Measurements from ENCODE around the gene ALG1.

Gene ALG1

GRCh38 chr16:5059386-5060072, 12.1 kb upstream of the ALG1 start:
- Histone ChIP-seq H3K27me3 (ENCODE audit: insufficient read depth, low read length, poor library complexity) (no peaks in the 10 kb centered on the region), H3K4me1 (ENCODE audit: control insufficient read depth, low read depth, low read length) (peaks cover 3% of the 10 kb centered on the region), H2AK5ac (ENCODE audit: low read length) (no peak overlapping the region), H3K23ac (ENCODE audit: low read length) (no peak overlapping the region), H2BK15ac (replicated peaks; ENCODE audit: low read depth) (no peak overlapping the region), H3K9ac (ENCODE audit: low read length) (no peak overlapping the region), H3K79me1 (ENCODE audit: low read length) (no peaks in the 10 kb centered on the region), H3K4me3 (ENCODE audit: low read length) (no peak overlapping the region), H3K4me2 (ENCODE audit: low read length) (no peak overlapping the region), H2BK5ac (ENCODE audit: low read length) (no peak overlapping the region), H3K56ac (ENCODE audit: low read length) (peak overlapping the region; percentile 60), H4K5ac (ENCODE audit: low read length) (no peak overlapping the region), H3K18ac (ENCODE audit: low read length) (no peak overlapping the region), H3K27ac (ENCODE audit: low read depth, low read length) (peak overlapping the region; percentile 82), H3K79me2 (ENCODE audit: control insufficient read depth, insufficient read depth, low read length) (no peaks in the 10 kb centered on the region), H2BK120ac (ENCODE audit: low read depth, low read length) (no peak overlapping the region), H3K4ac (ENCODE audit: low read depth, low read length) (no peak overlapping the region), H4K8ac (ENCODE audit: low read depth, low read length) (no peak overlapping the region), H3K36me3 (ENCODE audit: control insufficient read depth, insufficient read depth, low read length) (no peaks in the 10 kb centered on the region)
- DNase-seq, result peak; percentile 77
- no CpG with 5 or more reads among the region's 6 CpGs for WGBS (ENCODE audit: extremely low coverage, insufficient coverage, low lambda C conversion rate)

- no peak overlapping the region for H2BK120ac ChIP-seq (ENCODE audit: low read depth, low read length)
- H3K23ac ChIP-seq (ENCODE audit: low read length), result no peak overlapping the region
- H4K5ac ChIP-seq (ENCODE audit: low read length), result no peak overlapping the region
- peak overlapping the region; percentile 36 for H3K9ac ChIP-seq (ENCODE audit: low read length)
- H3K4me2 ChIP-seq (ENCODE audit: low read length), result no peak overlapping the region
- H3K36me3 ChIP-seq (ENCODE audit: control insufficient read depth, insufficient read depth, low read length), result no peaks in the 10 kb centered on the region
- peak overlapping the region; percentile 82 for H3K27ac ChIP-seq (ENCODE audit: low read depth, low read length)
- H4K8ac ChIP-seq (ENCODE audit: low read depth, low read length), result no peak overlapping the region
- H3K18ac ChIP-seq (ENCODE audit: low read length), result peak overlapping the region; percentile 2
- no CpG with 5 or more reads among the region's 10 CpGs for WGBS (ENCODE audit: extremely low coverage, insufficient coverage, low lambda C conversion rate)
- H3K79me2 ChIP-seq (ENCODE audit: control insufficient read depth, insufficient read depth, low read length), result no peaks in the 10 kb centered on the region
- no peaks in the 10 kb centered on the region for H3K79me1 ChIP-seq (ENCODE audit: low read length)
- H3K4me1 ChIP-seq (ENCODE audit: control insufficient read depth, low read depth, low read length), result peaks cover 3% of the 10 kb centered on the region
- peak overlapping the region; percentile 60 for H3K56ac ChIP-seq (ENCODE audit: low read length)
- H2BK5ac ChIP-seq (ENCODE audit: low read length), result no peak overlapping the region
- no peak overlapping the region for H2BK15ac ChIP-seq (replicated peaks; ENCODE audit: low read depth)
- no peak overlapping the region for H2AK5ac ChIP-seq (ENCODE audit: low read length)
- no peak overlapping the region for H3K4me3 ChIP-seq (ENCODE audit: low read length)
- no peaks in the 10 kb centered on the region for H3K27me3 ChIP-seq (ENCODE audit: insufficient read depth, low read length, poor library complexity)
- no peak for DNase-seq
- no peak overlapping the region for H3K4ac ChIP-seq (ENCODE audit: low read depth, low read length)
Measured at GRCh38 chr16:5060073-5060641, 11.5 kb upstream of the ALG1 start.

- no peak overlapping the region for H3K9ac ChIP-seq (ENCODE audit: low read length)
- no peak overlapping the region for H2BK120ac ChIP-seq (ENCODE audit: low read depth, low read length)
- no peak overlapping the region for H4K5ac ChIP-seq (ENCODE audit: low read length)
- H2AK5ac ChIP-seq (ENCODE audit: low read length), result no peak overlapping the region
- H3K36me3 ChIP-seq (ENCODE audit: control insufficient read depth, insufficient read depth, low read length), result no peaks in the 10 kb centered on the region
- peaks cover 3% of the 10 kb centered on the region for H3K4me1 ChIP-seq (ENCODE audit: control insufficient read depth, low read depth, low read length)
- no peak overlapping the region for H3K27ac ChIP-seq (ENCODE audit: low read depth, low read length)
- DNase-seq, result no peak
- H2BK15ac ChIP-seq (replicated peaks; ENCODE audit: low read depth), result no peak overlapping the region
- H3K56ac ChIP-seq (ENCODE audit: low read length), result no peak overlapping the region
- no peaks in the 10 kb centered on the region for H3K79me2 ChIP-seq (ENCODE audit: control insufficient read depth, insufficient read depth, low read length)
- no peak overlapping the region for H3K18ac ChIP-seq (ENCODE audit: low read length)
- H4K8ac ChIP-seq (ENCODE audit: low read depth, low read length), result no peak overlapping the region
- no peak overlapping the region for H3K4ac ChIP-seq (ENCODE audit: low read depth, low read length)
- H3K4me3 ChIP-seq (ENCODE audit: low read length), result no peak overlapping the region
- WGBS (ENCODE audit: extremely low coverage, insufficient coverage, low lambda C conversion rate), result no CpG with 5 or more reads among the region's 11 CpGs
- H3K79me1 ChIP-seq (ENCODE audit: low read length), result no peaks in the 10 kb centered on the region
- H2BK5ac ChIP-seq (ENCODE audit: low read length), result no peak overlapping the region
- no peaks in the 10 kb centered on the region for H3K27me3 ChIP-seq (ENCODE audit: insufficient read depth, low read length, poor library complexity)
- H3K23ac ChIP-seq (ENCODE audit: low read length), result no peak overlapping the region
- no peak overlapping the region for H3K4me2 ChIP-seq (ENCODE audit: low read length)
Measured at GRCh38 chr16:5062051-5062450, 9.6 kb upstream of the ALG1 start.

- no peaks in the 10 kb centered on the region for H3K79me1 ChIP-seq (ENCODE audit: low read length)
- H3K79me2 ChIP-seq (ENCODE audit: control insufficient read depth, insufficient read depth, low read length), result no peaks in the 10 kb centered on the region
- no peak overlapping the region for H3K4ac ChIP-seq (ENCODE audit: low read depth, low read length)
- H2BK5ac ChIP-seq (ENCODE audit: low read length), result no peak overlapping the region
- H4K5ac ChIP-seq (ENCODE audit: low read length), result no peak overlapping the region
- no peak overlapping the region for H2AK5ac ChIP-seq (ENCODE audit: low read length)
- H4K8ac ChIP-seq (ENCODE audit: low read depth, low read length), result no peak overlapping the region
- no peaks in the 10 kb centered on the region for H3K27me3 ChIP-seq (ENCODE audit: insufficient read depth, low read length, poor library complexity)
- no peak overlapping the region for H2BK15ac ChIP-seq (replicated peaks; ENCODE audit: low read depth)
- peaks cover 3% of the 10 kb centered on the region for H3K4me1 ChIP-seq (ENCODE audit: control insufficient read depth, low read depth, low read length)
- no peak overlapping the region for H3K23ac ChIP-seq (ENCODE audit: low read length)
- H3K4me3 ChIP-seq (ENCODE audit: low read length), result no peak overlapping the region
- no peaks in the 10 kb centered on the region for H3K36me3 ChIP-seq (ENCODE audit: control insufficient read depth, insufficient read depth, low read length)
- no CpG with 5 or more reads among the region's 19 CpGs for WGBS (ENCODE audit: extremely low coverage, insufficient coverage, low lambda C conversion rate)
- no peak overlapping the region for H2BK120ac ChIP-seq (ENCODE audit: low read depth, low read length)
- H3K18ac ChIP-seq (ENCODE audit: low read length), result no peak overlapping the region
- peak; percentile 20 for DNase-seq
- no peak overlapping the region for H3K27ac ChIP-seq (ENCODE audit: low read depth, low read length)
- no peak overlapping the region for H3K56ac ChIP-seq (ENCODE audit: low read length)
- H3K9ac ChIP-seq (ENCODE audit: low read length), result no peak overlapping the region
- H3K4me2 ChIP-seq (ENCODE audit: low read length), result no peak overlapping the region
Measured at GRCh38 chr16:5062790-5063765, 8.6 kb upstream of the ALG1 start.

GRCh38 chr16:5064915-5065314, 6.7 kb upstream of the ALG1 start:
- Histone ChIP-seq H3K9ac (ENCODE audit: low read length) (no peak overlapping the region), H2BK5ac (ENCODE audit: low read length) (no peak overlapping the region), H3K27ac (ENCODE audit: low read depth, low read length) (no peak overlapping the region), H3K4me1 (ENCODE audit: control insufficient read depth, low read depth, low read length) (peaks cover 3% of the 10 kb centered on the region), H3K4me3 (ENCODE audit: low read length) (no peak overlapping the region), H3K4me2 (ENCODE audit: low read length) (no peak overlapping the region), H3K79me2 (ENCODE audit: control insufficient read depth, insufficient read depth, low read length) (no peaks in the 10 kb centered on the region), H2BK15ac (replicated peaks; ENCODE audit: low read depth) (no peak overlapping the region), H3K79me1 (ENCODE audit: low read length) (no peaks in the 10 kb centered on the region), H4K5ac (ENCODE audit: low read length) (no peak overlapping the region), H3K18ac (ENCODE audit: low read length) (no peak overlapping the region), H3K36me3 (ENCODE audit: control insufficient read depth, insufficient read depth, low read length) (no peaks in the 10 kb centered on the region), H3K4ac (ENCODE audit: low read depth, low read length) (no peak overlapping the region), H3K23ac (ENCODE audit: low read length) (no peak overlapping the region), H3K56ac (ENCODE audit: low read length) (no peak overlapping the region), H4K8ac (ENCODE audit: low read depth, low read length) (no peak overlapping the region), H3K27me3 (ENCODE audit: insufficient read depth, low read length, poor library complexity) (no peaks in the 10 kb centered on the region), H2AK5ac (ENCODE audit: low read length) (no peak overlapping the region), H2BK120ac (ENCODE audit: low read depth, low read length) (no peak overlapping the region)
- no peak for DNase-seq
- WGBS (ENCODE audit: extremely low coverage, insufficient coverage, low lambda C conversion rate), result no CpG with 5 or more reads among the region's 7 CpGs
